Measurements from ENCODE around the gene LRFN2.

DNA sequence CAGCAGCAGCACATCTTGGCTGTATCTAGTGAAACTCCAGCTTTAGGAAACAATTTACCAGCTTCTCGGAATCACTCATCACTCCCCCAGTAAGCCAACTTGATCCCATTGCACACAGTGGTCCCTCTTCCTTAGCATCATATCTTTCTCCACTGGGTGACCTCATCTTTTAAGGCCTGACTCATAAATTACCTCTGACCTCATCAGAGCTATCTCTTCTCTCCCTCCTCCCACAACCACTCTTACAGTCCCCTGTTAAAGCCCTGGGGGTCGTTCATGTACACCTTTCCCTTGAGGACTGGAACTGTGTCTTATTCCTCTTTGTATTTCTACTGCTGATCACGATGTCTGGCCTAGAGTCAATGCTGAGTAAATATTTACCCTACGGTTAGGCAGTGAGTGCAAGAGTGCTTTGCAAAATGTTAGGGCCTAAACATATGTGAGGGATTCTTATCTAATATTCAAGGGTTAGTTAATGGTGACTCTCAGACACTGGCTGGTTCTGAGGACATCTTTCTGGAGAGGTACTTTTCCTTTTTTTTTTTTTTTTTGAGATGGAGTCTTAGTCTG lies 187.2 kb downstream of the LRFN2 start:
- no peak for TF ChIP-seq EZH2 (IDR thresholded peaks at IDR 0.05; ENCODE audit: insufficient read depth, low read length)
- TF ChIP-seq, protein P1, sequence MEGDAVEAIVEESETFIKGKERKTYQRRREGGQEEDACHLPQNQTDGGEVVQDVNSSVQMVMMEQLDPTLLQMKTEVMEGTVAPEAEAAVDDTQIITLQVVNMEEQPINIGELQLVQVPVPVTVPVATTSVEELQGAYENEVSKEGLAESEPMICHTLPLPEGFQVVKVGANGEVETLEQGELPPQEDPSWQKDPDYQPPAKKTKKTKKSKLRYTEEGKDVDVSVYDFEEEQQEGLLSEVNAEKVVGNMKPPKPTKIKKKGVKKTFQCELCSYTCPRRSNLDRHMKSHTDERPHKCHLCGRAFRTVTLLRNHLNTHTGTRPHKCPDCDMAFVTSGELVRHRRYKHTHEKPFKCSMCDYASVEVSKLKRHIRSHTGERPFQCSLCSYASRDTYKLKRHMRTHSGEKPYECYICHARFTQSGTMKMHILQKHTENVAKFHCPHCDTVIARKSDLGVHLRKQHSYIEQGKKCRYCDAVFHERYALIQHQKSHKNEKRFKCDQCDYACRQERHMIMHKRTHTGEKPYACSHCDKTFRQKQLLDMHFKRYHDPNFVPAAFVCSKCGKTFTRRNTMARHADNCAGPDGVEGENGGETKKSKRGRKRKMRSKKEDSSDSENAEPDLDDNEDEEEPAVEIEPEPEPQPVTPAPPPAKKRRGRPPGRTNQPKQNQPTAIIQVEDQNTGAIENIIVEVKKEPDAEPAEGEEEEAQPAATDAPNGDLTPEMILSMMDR (IDR thresholded peaks at IDR 0.05; ENCODE audit: insufficient read depth, low read depth, low read length): no peak

All from astrocyte (in vitro differentiated cells and primary cell).